Activated T-cell treated with anti-CD3 and anti-CD28 coated beads, Interleukin-2, amount 50 U/mL, for 4 hours (primary cell): Measurements from ENCODE around the gene ARID1B. TPM values are rescaled to one million over a fixed set of nuclear protein-coding genes. Genes with fewer than 3 reads are reported as not detected.
A peak's percentile ranks its signal among the peaks of the same experiment; 100 is the strongest.

Experiments used
- ATAC-seq, 2 donors: fragments of 200-7000 bp; cut with Tn5 transposase; one replicate each; pipeline ENCODE4 v1.10.0; 2021
- DNase-seq: peaks from one replicate; pipeline ENCODE4 v3.0.0-alpha.2; 2020
- H3K27me3 Mint-ChIP-seq: one replicate; pipeline ENCODE4 v1.8.0; 2021; ENCODE audit warnings: low read depth, mixed read lengths
- H3K36me3 Mint-ChIP-seq: one replicate; pipeline ENCODE4 v1.8.0; 2022; ENCODE audit warnings: mixed read lengths; ENCODE audit not compliant: insufficient read depth
- H3K4me1 Mint-ChIP-seq: one replicate; pipeline ENCODE4 v1.8.0; 2021; ENCODE audit warnings: low read depth, mixed read lengths
- H3K4me3 Mint-ChIP-seq: one replicate; pipeline ENCODE4 v1.8.0; 2021; ENCODE audit warnings: mild to moderate bottlenecking, moderate library complexity, mixed read lengths
- H3K9me3 Mint-ChIP-seq: one replicate; pipeline ENCODE4 v1.8.0; 2021; ENCODE audit warnings: mixed read lengths
- total RNA-seq, 3 donors: library from RNA; stranded (reverse); gene quantifications; one replicate each; pipeline ENCODE4 v1.2.1, GENCODE V29; 2021

The ARID1B gene
- total RNA-seq, 3 donors from 2014 or later, result 45.6 to 46.6 (median 46.0) TPM

DNA sequence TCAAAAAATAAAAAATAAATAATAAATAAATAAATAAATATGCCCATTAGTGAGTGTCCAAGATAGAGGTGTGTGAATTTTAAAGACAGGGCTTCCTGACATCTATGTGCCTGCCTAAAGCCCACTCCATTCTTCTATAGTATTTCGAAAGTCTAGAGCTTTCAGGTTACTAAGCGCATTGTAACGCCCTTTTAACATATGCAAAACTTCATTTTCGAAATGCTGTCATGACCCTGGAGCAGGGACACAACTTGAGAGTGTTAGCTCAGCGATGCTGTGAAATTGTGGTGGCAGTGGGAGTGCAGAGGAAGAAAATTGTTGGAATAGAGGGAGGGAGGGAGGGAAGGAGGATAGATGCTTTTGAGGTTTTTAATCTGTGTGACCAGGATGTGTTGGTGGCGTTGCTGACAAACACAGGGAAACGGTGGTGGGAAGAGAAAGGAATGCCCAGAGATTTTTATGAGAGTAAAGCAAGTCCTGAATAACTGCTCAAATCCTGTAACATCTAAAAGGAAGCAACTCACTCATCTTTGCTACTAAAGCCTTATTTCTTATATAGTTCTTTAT is 169.3 kb downstream of the ARID1B start:
- no peaks in the 10 kb centered on the region for H3K9me3 Mint-ChIP-seq
- no peak for DNase-seq
- H3K4me3 Mint-ChIP-seq, result no peak overlapping the region
- peaks cover 46% of the 10 kb centered on the region for H3K4me1 Mint-ChIP-seq
- ATAC-seq, result no peak
- H3K27me3 Mint-ChIP-seq, result no peaks in the 10 kb centered on the region
- H3K36me3 Mint-ChIP-seq, result peaks cover 3% of the 10 kb centered on the region

DNA sequence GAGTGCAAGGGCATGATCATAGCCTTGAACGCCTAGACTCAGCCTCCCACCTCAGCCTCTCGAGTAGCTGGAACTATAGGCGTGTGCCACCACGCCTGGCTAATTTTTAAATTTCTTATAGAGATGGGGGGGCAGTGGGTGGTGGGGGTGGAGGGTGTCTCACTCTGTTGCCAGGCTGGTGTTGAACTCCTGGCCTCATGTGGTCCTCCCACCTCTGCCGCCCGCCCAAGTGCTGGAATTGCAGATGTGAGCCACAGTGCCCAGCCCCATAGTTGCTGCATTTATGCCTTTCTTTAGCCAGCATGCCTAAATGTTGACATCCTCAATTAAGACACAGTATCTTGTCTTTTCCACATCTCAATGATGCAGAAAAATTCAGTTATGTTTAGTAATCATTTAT is 171.1 kb downstream of the ARID1B start:
- DNase-seq (no peak), ATAC-seq (no peak)
- H3K4me1 Mint-ChIP-seq, result peaks cover 52% of the 10 kb centered on the region
- no peak overlapping the region for H3K4me3 Mint-ChIP-seq
- H3K36me3 Mint-ChIP-seq, result peaks cover 3% of the 10 kb centered on the region
- no peaks in the 10 kb centered on the region for H3K27me3 Mint-ChIP-seq
- no peaks in the 10 kb centered on the region for H3K9me3 Mint-ChIP-seq

DNA sequence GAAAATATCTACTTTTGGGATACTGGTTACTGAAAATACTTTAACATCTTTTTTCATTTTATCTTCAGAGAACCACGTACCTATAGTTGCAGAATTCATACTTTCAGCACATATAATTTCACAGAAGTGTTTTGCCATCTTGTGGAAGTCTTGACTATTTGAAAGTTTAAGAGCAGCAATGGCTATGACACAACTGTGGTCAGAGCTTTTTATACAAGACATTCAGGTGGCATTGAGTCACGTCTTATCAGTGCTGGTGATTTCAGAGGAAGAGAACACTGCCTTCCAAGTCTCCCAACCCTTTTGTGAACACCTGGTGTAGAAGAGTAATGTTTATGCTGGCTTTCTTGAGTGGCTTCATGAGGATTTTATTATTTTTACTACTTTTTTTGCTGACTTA is 171.6 kb downstream of the ARID1B start:
- peak; percentile 63 to 74 for ATAC-seq
- Mint-ChIP-seq H3K9me3 (no peaks in the 10 kb centered on the region), H3K27me3 (no peaks in the 10 kb centered on the region), H3K4me3 (no peak overlapping the region), H3K4me1 (peaks cover 57% of the 10 kb centered on the region), H3K36me3 (peaks cover 3% of the 10 kb centered on the region)
- no peak for DNase-seq

- ATAC-seq, result no peak
- peaks cover 56% of the 10 kb centered on the region for H3K4me1 Mint-ChIP-seq
- no peaks in the 10 kb centered on the region for H3K27me3 Mint-ChIP-seq
- DNase-seq, result no peak
- H3K4me3 Mint-ChIP-seq, result no peak overlapping the region
- H3K9me3 Mint-ChIP-seq, result no peaks in the 10 kb centered on the region
- peaks cover 3% of the 10 kb centered on the region for H3K36me3 Mint-ChIP-seq
Measured at GRCh38 chr6:156949376-156949775, 172.2 kb downstream of the ARID1B start.

DNA sequence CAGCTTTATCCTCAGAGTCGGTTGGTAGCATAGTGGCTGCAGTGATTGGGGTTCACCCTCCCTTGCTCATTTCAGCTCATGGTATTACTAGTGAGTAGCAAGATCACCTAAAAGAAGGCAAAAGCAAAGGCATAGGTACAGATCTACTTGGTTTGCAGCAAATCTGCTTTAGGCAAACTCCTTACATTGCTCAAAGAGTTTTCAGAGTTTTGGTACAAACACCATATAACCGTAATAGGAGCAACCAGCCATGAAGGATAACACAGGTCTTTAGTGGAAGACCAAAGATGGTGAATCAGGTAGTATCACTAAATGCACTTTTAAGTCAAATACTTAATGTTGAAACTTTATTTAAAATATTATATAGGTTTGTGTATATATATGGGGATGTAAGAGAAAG is 172.9 kb downstream of the ARID1B start:
- Mint-ChIP-seq H3K4me1 (peaks cover 62% of the 10 kb centered on the region), H3K27me3 (no peaks in the 10 kb centered on the region), H3K4me3 (no peak overlapping the region), H3K36me3 (peaks cover 3% of the 10 kb centered on the region), H3K9me3 (no peaks in the 10 kb centered on the region)
- ATAC-seq (no peak), DNase-seq (no peak)

DNA sequence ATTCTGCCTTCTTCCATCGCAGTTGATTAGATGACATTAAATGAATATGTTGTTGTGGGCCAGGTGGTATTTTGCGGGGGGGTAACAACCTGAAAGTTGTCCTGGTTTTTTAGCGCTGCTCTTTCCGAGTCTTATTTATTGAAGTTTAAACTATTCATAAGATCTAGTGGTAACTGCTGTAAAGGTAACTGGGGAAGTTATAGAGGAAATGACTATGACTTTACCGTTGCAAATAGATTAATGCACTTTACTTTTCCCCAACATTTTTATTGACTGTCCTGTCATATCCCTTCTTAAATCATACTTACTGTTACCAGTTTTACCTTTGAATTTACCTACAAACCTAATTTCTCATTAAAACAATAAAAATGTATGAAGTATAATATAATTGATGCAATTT is 173.4 kb downstream of the ARID1B start:
- DNase-seq (no peak), ATAC-seq (no peak)
- H3K27me3 Mint-ChIP-seq, result no peaks in the 10 kb centered on the region
- peaks cover 1% of the 10 kb centered on the region for H3K36me3 Mint-ChIP-seq
- H3K4me1 Mint-ChIP-seq, result peaks cover 62% of the 10 kb centered on the region
- no peaks in the 10 kb centered on the region for H3K9me3 Mint-ChIP-seq
- no peak overlapping the region for H3K4me3 Mint-ChIP-seq

DNA sequence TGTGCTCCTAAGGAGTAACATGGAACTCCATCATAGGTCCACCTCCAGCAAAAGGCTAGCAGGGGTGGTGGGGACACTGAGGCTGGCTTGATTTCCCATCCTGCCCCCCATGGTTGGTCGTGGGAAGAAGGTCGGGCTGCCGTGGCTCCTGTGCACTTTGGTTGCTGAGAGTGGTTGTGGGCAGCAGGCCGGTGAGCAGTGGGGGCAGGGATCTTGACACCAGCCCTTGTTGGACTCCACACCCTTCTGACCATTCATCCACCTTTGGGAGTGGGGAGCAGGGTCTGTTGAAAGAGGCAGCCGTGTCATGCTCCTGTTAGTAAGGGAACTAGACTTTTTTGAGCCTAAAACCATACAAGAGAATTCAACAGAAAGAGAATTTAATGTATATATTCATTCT is 175.2 kb downstream of the ARID1B start:
- H3K4me3 Mint-ChIP-seq, result no peak overlapping the region
- no peaks in the 10 kb centered on the region for H3K27me3 Mint-ChIP-seq
- ATAC-seq, result no peak
- no peaks in the 10 kb centered on the region for H3K36me3 Mint-ChIP-seq
- peaks cover 59% of the 10 kb centered on the region for H3K4me1 Mint-ChIP-seq
- H3K9me3 Mint-ChIP-seq, result no peaks in the 10 kb centered on the region
- DNase-seq, result no peak

DNA sequence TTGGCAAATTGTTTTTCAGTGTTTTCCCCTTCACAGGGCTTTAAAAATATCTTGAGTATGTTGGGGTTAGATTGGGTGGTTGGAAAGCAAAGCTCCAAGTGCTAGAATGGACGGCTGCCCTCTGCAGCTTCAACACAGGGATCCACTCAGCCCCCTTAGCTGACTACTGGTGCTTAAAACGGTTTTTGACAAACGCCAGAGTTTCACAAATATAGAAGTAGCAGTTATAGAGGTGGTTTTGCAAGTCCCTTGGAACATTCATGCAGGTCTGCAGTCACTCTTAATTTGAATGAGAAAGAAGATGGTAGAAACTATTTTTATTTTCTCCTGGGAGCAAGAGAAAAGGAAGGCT is 175.9 kb downstream of the ARID1B start:
- DNase-seq (no peak), ATAC-seq (no peak)
- Mint-ChIP-seq H3K27me3 (no peaks in the 10 kb centered on the region), H3K36me3 (peaks cover 1% of the 10 kb centered on the region), H3K4me1 (peaks cover 66% of the 10 kb centered on the region), H3K9me3 (no peaks in the 10 kb centered on the region), H3K4me3 (no peak overlapping the region)

DNA sequence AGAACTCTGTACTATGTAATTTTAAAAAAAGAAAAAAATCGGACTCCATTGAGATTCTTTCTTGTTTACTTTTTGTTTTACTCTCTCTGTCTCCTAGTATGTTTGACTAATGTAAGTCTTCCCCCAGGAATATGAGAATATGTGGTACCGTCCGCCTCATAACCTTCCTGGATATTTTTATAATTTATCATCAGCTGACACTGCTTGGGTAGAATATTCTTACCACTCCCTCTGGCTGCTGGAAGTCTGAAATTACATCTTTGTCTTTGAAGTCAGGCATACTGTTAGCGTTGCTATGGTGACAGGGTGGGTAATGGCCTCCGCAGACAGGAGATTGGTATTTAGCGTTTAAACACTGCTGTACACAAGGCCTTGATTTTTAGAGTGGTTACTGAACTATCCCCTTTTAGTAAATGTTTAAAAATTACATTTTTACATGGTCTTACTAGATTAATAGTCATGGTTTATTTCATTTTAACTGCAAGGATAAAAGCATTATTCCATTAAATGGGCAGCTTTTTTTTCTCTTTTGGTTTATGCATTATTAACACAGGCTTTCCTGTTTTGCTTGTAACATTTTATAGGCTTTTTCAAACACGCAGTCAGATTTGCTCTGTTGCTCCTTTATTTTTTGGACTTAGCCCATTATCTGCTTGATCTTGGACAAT is 176.4 kb downstream of the ARID1B start:
- DNase-seq, result peak; percentile 24
- H3K36me3 Mint-ChIP-seq, result peaks cover 3% of the 10 kb centered on the region
- H3K4me1 Mint-ChIP-seq, result peaks cover 69% of the 10 kb centered on the region
- H3K4me3 Mint-ChIP-seq, result no peak overlapping the region
- no peaks in the 10 kb centered on the region for H3K9me3 Mint-ChIP-seq
- no peaks in the 10 kb centered on the region for H3K27me3 Mint-ChIP-seq
- peak in 1 of 2 donors; percentile 26 for ATAC-seq

DNA sequence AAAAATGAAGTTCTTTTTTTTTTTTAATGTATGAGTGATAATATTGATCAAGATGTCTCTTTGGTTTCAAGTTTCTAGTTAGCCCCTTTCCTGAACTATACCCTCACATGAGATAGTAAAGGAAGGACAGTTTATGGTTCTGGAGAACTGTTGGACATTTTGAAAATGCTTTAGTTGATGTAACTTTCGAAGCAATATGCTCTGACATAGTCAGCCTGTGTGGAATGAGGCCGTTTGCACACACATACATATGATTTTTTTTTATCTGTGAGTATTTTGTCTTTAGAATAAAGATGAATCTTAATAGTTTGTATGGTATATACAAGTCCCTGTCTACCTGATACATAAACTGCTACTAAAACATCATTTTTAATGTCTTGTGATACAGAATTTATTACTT is 177.0 kb downstream of the ARID1B start:
- no peaks in the 10 kb centered on the region for H3K9me3 Mint-ChIP-seq
- H3K4me1 Mint-ChIP-seq, result peaks cover 68% of the 10 kb centered on the region
- H3K27me3 Mint-ChIP-seq, result no peaks in the 10 kb centered on the region
- H3K4me3 Mint-ChIP-seq, result no peak overlapping the region
- ATAC-seq (no peak), DNase-seq (no peak)
- peaks cover 3% of the 10 kb centered on the region for H3K36me3 Mint-ChIP-seq

DNA sequence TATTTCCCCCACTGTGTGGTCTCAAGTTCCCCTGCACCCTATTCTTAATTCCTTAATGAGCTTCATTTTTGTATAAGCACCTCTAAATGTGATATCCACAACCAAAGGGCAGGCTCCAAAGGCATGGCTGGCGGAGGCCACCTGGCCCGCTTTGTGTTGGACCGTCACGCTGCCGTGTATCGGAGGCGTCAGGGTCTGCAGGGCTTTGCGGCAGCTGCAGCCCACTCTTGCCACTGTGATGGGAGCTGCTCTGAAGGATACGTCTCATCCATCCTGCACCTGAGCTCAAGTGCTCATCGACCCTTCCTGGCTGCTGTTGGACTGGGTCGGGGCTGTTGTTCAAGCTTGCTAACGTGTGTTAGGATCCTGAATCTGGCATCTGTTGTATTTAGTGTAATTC is 177.6 kb downstream of the ARID1B start:
- DNase-seq (no peak), ATAC-seq (no peak)
- Mint-ChIP-seq H3K4me1 (peaks cover 66% of the 10 kb centered on the region), H3K4me3 (no peak overlapping the region), H3K9me3 (no peaks in the 10 kb centered on the region), H3K27me3 (no peaks in the 10 kb centered on the region), H3K36me3 (peaks cover 4% of the 10 kb centered on the region)

GRCh38 chr6:156955494-156956183 is 178.5 kb downstream of the ARID1B start:
- H3K4me3 Mint-ChIP-seq, result no peak overlapping the region
- H3K36me3 Mint-ChIP-seq, result peaks cover 4% of the 10 kb centered on the region
- DNase-seq (no peak), ATAC-seq (no peak)
- peaks cover 61% of the 10 kb centered on the region for H3K4me1 Mint-ChIP-seq
- no peaks in the 10 kb centered on the region for H3K9me3 Mint-ChIP-seq
- H3K27me3 Mint-ChIP-seq, result no peaks in the 10 kb centered on the region

DNA sequence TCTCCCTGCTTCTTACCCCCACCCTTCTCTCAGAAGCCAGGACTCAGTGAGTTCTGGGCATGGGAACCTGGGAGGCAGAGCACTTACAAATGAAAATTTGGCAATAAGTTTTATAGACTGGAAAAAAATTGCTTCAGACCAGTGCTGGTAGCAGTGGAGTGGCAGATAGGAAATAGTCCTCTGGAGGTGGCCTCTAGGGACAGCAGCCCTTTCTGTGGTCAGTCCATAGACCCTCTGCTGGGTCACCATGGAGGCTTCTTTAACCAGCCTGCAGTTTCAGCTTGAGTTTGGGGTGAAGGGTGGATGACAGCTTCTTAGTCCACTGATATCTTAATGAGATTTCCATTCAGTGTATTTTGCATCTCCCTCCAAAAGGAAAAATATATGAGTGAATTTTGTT is 179.1 kb downstream of the ARID1B start:
- no peaks in the 10 kb centered on the region for H3K9me3 Mint-ChIP-seq
- no peaks in the 10 kb centered on the region for H3K27me3 Mint-ChIP-seq
- ATAC-seq (no peak), DNase-seq (no peak)
- peaks cover 4% of the 10 kb centered on the region for H3K36me3 Mint-ChIP-seq
- peaks cover 63% of the 10 kb centered on the region for H3K4me1 Mint-ChIP-seq
- H3K4me3 Mint-ChIP-seq, result no peak overlapping the region

GRCh38 chr6:156957931-156958547 is 180.9 kb downstream of the ARID1B start:
- Mint-ChIP-seq H3K36me3 (peaks cover 4% of the 10 kb centered on the region), H3K4me1 (peaks cover 59% of the 10 kb centered on the region), H3K27me3 (no peaks in the 10 kb centered on the region), H3K4me3 (no peak overlapping the region), H3K9me3 (no peaks in the 10 kb centered on the region)
- DNase-seq (no peak), ATAC-seq (peak; percentile 90 to 94)

- ATAC-seq (peak; percentile 10 to 20), DNase-seq (no peak)
- Mint-ChIP-seq H3K4me1 (peaks cover 58% of the 10 kb centered on the region), H3K36me3 (peaks cover 4% of the 10 kb centered on the region), H3K9me3 (no peaks in the 10 kb centered on the region), H3K27me3 (no peaks in the 10 kb centered on the region), H3K4me3 (no peak overlapping the region)
Measured at GRCh38 chr6:156960525-156960924, 183.3 kb downstream of the ARID1B start.
